Endometrium (tissue), 2 donors: ENCODE measurements around the gene IGSF8.
A peak's percentile ranks its signal among the peaks of the same experiment; 100 is the strongest.

Source experiments
- FAIRE-seq: peaks from 2 replicates; lab custom pipeline; 2012; peaks lifted over from hg19 to GRCh38; lab: Jason Lieb, UNC
- donor health status: control.
- donor health status: control.

The IGSF8 gene

DNA sequence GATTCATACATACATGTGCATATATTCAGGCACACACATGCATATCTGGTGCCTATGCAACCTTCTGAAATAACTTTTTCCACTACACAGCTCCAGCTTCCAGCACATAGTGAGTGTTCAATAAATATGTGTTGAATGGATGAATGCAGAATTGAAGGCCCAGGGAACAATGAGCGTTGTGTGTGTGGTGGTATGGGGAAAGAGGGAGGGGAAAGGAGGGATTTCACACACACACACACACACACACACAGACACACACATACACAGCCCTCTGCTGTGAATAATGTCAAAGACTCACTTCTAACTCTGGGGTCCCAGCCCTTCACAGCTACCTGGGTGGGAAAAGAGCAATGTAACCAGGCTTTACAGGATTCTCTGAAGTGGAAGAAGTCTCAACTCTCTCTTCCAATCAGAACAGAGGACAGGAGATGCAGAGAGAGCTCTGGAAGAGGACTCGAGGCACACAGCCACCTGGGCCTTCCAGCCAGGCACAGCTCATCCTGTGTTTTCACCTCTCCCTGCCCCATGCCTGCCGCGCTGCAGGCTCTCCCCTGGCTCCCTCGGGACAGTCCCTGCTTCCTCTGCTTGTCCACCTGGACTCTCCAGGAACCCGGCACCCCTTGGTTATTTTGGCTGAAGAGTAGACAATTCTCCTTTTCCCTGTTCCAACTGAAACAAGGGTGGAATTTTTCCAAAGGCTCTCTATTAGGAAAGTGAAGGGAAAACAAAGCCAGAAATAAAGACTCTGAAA is 5.4 kb upstream of the IGSF8 start:
- no peak for FAIRE-seq

DNA sequence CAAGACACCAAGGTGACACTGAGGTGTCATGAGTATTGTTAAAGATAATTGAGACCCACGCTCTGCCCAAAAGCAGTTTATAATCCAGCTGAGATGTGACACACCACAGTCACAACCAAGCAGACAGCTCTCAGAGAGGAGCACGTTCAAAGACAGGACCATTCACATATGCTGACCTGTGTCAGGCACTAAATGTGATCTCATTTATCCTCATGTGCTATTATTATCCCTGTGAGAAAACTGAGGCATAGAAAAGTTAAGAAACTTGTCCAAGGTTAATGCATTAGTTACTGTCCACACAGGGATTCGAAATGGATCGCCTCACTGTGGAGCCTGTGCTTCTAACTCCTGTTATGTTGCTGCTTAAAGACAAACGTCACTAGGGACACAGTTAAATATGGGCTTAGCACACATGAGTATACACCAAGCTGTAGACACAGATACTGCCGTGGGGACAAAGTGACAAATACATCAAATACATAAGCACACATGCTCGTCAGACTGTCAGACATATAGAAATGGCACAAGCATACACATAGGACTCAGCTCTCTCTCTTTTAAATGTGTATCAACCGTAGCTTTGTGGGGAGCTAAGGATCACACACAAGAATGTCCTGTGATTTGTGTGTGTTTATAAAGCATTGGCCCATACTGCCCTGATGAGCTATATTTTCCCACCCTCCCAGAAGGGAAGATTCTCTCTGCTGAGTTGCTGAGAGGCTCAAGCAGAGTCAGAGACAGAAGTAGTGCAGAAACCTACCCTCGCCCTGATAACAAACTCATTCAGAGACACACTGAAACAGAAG is 3.5 kb upstream of the IGSF8 start:
- FAIRE-seq = no peak

DNA sequence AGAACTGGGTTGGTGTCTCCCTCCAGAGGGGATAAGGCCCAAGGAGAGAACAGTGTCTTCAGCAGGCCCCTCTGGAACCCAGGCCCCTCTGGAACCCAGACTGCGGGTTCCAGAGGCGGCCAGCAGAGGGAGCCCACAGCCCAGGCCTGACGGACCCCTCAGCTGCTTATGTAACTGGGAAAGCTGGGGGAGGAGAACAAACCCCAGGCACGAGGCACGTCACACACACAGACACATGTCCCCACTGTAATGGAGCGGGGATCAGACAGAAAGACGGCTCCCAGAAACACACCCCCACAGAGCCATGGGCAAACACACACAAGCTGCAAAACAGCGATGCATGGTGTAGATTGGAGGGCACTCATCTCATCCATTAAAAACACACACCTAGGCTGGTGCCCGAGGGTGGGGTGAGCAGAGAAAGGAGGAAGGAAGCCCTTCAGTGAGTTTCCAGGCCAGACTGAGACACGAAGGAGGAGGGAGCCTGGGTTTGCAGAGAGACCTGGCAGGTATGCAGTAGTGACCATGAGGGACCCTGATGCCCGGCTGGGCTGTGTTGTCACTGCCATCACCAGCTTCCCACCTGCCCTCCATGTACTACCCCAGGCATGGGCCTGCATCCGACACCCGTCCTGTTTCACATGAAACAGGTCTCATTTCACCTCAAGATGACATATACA is 2.8 kb upstream of the IGSF8 start:
- FAIRE-seq = no peak

DNA sequence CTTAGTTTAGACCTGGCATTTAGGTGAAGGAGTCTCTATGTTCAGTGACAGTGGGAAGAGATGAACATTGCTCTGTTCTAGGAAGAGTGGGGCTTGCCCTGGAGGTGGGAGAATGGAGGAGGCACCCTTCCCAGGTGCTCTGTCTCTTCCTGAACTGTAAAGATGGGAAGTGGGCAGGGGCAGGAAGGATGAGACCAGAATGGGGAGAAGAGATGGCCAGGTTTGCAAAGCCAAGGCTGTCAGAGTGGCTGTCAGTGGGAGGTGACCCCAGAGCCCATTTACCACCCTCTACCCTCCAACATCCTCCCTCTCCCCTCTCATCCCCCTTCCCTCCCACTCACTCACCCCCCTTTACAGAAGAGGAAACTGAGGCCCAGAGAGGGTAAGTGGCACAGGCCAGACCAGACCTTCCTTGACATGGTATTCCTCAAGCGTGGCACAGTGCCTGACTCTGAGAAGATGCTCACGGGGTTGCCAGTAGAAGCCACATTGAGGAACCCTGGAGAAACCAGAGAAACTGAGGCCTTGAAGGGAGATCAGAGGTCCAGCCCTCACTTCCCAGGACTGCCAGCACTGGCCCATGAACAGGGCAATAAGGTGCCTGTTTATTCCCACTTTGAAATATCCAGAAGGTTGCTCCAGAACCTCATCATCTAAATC is 1.4 kb upstream of the IGSF8 start:
- FAIRE-seq = no peak

DNA sequence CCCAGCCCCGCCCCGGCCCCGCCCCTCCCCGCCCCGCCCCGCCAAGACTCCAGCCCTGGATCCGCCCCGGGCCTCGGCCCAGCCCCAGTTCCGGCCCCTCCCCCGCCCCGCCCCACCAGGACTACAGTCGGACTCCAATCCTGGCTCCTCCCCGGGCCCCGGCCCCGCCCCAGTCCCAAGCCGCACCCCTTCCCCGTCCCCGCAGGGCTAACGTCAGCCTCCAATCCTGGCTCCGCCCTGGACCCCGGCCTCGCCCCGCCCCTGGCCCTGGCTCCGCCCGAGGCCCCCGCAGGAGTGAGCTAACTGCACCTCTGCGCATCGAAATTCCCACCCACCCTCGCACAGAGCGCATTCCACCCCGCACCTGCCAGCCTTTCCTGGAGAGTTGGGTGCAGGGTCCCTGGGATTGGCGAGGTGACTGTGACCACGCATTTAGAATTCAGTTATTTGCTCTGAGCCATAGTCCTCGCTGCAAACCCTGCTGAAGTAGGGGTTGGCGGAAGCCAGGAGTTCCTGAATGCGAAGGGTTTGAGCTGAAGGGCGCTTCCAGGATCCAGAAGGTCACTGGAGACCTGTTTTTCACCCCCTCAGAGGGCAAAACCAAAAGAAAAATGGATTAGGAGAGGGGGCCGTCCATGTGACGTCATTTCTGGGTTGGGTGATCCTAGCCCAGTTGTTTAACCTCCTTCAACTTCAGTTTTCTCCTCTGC is 588 bp upstream of the IGSF8 start:
- peak; percentile 12 for FAIRE-seq

DNA sequence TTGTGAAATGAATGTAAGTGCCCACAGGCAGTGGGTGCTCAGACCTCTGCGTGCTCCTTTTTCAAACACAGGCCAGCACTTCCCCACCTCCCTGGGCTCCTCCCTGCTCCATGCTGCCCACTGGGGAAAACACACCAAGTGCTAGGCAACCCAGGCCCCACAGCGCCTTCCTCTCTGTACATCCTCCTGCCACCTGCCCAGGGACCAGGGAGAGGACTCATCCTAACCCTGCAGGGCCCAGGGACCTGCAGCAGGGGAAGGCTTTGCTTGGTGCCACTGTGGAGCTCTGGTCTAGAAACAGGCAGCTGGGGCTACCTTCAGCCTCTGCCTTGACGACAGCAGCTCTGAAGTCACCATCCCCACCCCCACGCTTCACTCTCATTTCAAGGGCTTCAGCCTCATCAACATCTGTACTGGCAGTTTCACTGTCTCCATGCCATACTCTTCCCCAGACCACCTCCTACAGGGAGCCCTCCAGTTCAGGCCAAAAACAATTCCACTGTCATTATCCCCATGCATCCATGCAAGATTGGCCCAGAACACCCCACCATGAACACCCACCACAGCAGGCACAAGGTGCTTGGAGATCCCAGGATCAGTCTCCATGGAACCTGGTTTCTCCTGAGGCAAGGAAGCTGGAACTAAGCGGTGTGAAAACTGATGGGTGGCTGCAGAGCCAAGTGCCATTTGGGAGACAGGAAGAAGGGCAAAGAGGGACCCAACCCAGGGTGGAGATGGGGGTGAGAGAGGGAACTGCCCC is 1.1 kb downstream of the IGSF8 start:
- FAIRE-seq = no peak

DNA sequence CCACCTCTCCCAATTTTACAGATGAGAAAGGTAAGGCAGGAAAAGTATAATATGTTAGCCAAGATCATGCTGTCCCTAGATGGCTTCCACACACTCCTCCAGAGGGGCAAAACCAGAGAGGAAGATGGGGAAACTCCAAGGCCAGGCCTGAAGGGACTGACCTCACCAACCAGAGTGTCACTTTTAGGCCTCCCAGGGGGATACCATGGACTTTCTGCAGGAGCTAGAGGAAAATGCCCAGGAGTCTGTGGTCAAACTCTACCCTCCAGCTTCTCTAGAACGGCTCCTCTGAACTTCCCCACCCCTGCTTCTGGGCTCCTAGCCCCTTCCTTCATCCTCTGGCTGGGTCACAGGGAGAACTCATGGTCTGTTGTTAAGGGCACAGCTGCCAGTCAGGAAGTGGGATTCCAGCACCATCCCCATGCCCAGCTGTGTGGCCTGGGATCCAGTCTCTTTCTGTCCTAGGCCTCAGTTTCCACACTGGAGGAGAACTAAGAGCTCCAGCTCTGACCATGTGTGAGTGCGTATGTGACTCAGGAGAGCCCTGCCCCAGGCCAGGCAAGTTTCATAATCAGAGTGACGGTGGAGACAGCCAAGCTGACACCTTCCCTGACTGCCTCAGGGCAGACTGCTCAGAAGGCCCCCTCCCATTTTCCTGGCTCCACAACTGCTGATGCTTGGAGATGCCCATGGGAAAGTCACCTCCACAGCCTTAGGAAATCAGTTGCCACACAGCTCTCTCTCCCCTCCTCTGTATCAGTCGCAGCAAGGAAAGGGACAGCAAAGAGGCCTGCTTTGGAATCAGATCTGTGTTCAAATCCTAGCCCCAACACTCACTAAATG is 1.9 kb downstream of the IGSF8 start:
- FAIRE-seq = no peak

DNA sequence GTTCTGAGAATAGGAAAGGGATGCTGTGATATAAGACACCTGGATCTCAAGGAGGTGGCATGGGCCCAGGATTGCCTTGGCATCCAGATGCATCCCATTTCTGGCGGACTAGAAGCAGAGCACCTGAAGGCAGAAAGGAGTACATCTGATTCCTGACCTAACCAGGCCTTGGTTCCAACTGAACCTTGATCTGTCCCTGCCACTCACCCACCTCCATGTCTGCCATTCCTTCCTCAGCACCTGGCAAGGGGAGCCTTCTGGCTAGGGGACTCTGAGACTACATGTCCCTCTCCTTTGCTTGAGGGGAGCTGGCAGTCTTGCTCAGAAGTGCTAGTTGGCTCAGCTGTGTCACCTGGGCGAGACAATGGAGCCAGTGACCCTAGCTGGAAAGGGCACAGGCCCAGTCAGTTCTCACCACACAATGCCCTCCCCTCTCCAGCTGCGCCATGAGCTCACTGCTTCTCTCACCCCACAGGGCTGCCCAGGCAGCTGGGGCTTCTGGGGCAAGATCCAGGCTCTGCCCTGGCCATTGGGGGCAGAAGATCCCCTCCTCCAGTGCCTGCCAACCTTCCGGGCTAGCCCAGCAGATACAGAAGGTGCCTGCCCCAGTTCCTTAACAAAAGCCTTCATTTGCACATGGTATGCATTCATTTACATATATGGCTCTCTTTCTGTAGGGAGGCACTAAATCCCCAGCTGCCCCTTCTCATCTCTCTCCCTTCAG is 2.9 kb downstream of the IGSF8 start:
- FAIRE-seq = no peak

DNA sequence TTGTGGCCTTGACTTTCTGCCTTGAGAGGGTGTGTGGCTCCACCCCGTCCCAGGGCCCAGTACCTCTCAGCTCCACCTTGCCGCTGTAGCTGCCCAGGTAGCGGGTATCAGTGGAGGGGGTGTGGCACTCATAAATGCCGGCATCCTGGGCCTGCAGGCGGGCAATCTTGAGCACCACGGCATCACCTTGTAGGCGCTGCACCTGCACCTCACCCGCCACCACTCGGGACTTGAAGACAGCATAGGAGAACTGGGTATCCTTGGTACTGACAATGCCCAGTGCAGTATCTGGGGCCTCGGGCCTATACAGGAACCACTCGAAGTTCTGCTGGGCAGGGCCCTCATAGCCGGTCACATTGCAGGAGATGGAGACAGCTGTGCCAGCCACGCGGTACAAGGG is 3.6 kb downstream of the IGSF8 start:
- FAIRE-seq = no peak

DNA sequence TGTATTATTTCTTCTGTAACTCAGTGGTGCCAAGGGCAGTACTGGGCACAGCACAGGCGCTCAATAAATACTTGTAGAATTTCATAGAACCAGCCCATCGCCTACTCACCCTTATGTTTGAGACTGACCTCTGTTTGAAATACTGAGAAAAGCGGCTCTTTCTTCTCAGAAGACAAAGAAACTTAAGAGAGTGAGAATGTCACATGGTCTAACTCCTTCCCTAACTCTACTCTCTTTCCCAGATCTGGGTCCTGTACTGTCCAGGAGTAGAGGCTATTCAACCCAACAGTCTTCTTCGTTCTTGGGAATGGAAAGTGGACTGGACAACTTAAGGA is 4.2 kb downstream of the IGSF8 start:
- FAIRE-seq = no peak

DNA sequence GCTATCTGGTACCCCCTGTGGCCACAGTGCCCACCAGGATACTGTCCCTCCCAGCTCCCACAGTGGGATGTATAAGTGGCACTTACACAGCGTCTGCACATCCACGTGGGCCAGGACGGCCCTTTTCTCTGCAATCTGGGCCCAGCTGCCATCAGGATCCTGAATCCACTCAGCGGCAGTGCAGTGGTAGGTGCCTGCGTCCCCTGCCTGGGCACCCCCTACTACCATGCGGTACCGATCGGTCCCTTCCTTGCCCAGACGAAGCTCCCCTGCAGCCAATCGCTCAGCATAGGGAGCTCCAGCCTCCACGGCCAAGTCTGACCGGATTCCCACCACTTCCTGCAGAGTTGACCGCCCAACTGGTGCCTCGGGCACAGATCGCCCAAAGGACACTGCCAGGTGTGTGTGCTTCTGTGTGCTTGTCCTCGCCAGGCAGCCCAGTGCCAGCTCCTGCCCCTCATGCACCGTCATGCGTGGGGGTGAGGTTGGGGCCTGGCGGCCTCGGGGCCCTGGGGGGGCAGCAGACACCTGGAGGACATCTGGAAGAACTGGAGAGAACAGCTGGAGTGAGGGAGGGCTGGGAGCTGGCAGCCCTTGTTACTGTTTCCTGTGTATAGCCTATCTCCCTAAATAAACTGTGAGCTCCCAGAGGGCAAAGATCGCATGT is 4.7 kb downstream of the IGSF8 start:
- FAIRE-seq = no peak

DNA sequence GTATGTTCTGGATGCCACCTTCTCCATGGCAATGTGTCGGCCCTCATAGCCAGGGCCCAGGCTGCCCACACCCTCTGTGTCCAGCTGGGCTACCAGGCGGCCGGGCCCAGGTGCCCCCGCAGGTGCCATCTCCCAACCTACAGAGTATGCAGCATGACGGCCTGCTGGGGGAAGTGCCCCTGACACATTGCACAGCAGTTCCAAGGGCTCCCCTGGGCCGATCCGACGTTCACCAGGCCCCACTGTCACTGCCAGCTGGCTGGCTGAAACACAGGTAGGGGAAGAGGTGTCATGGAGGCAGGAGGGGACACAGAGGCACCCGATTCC is 5.4 kb downstream of the IGSF8 start:
- no peak for FAIRE-seq

DNA sequence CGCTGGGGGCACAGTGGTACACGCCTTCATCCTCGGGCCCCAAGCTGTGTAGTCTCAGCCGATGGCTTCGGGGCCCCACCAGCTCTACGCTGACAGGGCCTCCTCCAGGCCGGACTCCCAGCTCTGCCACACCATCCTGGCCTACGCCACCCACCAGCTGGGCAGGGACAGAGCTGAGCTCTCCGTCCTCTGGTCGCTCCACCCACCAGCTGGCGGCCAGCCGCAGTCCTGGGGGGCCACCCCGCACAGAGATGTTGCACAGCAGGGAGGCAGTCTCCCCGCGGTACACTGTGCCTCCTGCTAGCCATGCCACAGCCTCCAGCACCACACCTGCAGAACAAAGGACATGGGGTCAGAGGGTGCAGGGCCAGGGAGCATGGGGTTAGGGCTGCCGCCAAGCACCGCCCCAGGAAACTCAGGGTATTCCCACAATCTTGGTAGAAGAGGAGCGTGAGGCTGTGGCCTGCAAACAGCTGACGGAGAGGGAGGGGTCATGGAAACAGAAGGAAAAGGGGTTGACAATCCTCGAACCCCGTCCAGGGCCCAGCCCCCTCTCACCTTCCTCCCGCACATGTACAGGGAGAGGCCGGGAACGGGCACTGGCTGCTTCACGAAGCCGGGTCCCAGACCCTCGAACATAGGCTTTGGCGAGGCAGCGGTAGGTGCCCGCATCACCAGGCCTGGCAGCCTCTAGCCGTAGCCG is 5.9 kb downstream of the IGSF8 start:
- no peak for FAIRE-seq

DNA sequence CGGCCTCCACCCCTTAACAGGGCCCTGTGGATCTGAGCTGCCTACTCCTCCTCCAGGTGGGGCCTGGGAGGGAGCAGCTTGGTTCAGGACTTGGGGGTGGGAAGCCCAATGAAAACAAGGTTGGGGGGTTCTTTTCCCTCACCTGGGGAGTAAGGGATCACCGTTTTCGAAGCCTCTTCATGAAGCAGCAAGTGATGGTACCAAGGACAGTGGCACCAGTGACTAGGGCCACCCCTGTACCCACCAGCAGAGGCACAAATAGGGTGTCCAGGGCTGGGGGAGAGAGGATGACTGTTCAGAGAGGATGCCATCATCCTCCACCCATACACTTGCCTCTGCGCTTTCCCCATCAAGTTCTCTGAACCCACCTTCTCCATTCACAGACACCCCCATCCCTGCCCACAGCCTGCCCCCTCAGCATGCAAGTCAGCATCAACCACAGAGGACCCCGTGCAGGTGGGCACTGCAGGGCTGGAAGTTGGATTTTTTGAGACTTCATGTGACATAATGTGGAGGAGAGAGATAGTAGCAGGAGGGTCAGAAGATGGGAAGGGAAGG is 6.7 kb downstream of the IGSF8 start:
- FAIRE-seq = no peak

DNA sequence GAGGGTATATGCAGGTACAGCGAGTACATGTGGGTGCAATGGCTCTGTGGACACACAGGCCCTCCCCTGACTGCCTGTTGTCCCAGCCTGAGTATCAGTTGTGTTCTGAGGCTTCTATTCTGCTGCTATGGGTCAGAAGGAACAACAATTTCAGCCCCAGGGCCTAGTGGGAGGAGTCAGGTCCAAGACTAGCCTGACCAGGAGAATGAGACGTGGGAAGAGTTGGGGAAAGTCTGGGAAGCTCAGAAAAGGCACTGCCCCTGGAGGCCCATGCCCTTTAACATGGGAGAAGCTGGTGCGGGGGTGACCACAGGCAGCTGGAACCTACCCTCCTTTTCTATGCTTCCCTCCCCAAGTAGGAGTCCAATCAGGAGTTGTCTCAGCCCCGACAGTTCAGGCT is 7.7 kb downstream of the IGSF8 start:
- FAIRE-seq = no peak

DNA sequence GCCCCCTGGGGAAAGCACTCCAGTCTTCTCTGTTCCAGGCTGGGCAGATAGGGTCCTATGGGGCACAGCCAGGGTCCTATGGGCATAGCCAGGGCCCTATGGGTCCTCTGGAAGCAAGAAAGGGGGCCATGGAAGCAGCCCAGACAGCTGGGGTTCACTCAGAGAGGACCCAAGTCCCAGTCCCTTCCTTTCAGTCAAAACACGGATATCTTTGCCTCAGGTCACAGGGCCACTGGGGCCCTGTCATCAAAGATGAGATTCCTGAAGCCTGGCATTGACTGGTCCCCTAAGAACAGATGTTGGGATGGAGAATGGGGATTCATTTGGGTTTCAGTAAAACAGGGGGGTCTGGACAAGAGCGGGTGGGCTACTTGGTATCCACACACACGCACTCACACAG is 8.5 kb downstream of the IGSF8 start:
- FAIRE-seq = no peak

DNA sequence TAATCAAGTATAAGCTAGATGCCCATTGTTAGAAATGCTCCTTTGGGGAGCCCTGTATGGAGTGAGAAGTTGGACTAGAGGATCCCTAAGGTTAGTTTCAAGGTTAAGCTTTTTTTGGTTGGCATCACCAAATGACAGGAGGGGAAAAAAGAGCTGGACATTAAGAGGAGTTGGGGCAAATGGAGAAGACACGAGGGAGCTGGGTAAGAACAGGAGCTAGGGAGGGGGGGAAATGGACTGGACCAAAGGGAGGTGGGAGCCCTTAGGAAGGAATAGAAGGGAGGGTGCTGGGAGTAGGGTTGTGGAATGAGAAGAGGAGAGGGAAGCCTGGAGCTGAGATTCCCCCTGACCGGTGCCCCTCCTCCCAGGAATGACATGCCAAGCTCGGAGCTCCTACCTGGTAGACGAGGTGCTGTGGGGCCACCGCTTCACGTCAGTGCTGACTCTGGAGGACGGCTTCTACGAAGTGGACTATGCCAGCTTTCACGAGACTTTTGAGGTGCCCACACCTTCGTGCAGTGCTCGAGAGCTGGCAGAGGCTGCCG is 11.2 kb downstream of the IGSF8 start:
- no peak for FAIRE-seq

DNA sequence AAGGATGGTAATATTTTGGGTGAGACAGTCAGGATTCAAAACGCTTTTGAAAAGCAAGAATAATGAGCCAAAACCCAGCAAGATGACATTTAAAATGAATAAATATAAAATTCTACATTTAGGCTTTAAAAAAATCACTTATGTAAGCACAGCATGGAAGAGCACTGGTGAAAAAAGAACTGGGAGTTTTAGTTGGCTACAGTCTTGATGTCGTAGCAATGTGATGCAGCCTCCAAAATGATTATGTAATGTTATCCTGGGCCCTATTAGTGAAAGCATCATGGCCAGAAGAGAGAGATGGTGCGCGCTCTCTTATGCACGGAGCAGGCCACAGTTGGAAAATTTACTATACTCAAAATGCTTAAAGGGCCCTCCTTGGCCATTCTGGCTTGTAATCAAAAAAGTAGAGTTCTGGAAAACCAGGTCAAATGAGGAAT is 11.9 kb downstream of the IGSF8 start:
- no peak for FAIRE-seq
